ENCODE results near the gene APIP.

Gene APIP, protein sequence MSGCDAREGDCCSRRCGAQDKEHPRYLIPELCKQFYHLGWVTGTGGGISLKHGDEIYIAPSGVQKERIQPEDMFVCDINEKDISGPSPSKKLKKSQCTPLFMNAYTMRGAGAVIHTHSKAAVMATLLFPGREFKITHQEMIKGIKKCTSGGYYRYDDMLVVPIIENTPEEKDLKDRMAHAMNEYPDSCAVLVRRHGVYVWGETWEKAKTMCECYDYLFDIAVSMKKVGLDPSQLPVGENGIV

DNA sequence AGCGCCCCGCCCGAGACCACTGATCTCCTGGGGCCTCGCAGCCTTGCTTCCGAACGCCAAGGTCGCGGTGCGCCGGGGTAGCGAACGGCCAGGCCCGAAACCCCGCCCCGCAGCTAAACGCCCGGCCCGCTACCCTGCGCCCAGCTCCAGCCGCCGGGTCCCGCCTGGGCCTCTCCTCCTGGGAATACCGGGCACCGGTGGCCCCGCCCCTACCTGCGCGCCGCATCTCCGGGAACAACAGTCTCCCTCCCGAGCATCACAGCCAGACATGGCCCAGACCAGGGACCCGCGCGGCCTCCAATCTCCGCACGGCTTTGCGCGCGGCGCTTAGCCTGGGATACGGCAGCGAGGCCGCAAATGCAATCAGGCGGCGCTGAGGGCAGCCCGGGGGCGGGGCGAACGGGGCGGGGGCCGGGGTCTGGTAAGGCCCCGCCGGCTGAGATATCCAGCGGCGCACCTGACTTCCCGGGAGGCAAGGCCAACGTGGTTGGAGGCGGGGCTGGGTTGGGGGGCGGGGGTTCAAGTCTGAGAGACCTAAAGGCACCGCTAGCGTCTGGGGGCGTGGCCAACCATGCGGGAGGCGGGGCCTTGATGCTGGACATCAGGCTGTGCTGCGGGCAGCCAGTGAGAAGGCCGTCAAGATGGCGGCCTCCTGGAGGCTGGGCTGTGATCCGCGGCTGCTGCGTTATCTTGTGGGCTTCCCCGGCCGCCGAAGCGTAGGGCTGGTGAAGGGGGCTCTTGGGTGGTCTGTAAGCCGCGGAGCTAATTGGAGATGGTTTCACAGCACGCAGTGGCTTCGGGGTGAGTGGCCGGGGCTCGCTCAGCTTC lies at the start of gene APIP, which contains the start of gene PDHX:
APIP (minus strand) TSS at position 365 of the 828 bp plus-strand sequence; CDS start at position 270, 95 bp downstream.
PDHX (plus strand) TSS at position 604 of the 828 bp plus-strand sequence; CDS start at position 642, 38 bp downstream.
- H3K4me3 ChIP-seq (ENCODE audit: low read depth, low read length): peak within 1 kb of the TSS; percentile 87
- TF ChIP-seq, protein P1, sequence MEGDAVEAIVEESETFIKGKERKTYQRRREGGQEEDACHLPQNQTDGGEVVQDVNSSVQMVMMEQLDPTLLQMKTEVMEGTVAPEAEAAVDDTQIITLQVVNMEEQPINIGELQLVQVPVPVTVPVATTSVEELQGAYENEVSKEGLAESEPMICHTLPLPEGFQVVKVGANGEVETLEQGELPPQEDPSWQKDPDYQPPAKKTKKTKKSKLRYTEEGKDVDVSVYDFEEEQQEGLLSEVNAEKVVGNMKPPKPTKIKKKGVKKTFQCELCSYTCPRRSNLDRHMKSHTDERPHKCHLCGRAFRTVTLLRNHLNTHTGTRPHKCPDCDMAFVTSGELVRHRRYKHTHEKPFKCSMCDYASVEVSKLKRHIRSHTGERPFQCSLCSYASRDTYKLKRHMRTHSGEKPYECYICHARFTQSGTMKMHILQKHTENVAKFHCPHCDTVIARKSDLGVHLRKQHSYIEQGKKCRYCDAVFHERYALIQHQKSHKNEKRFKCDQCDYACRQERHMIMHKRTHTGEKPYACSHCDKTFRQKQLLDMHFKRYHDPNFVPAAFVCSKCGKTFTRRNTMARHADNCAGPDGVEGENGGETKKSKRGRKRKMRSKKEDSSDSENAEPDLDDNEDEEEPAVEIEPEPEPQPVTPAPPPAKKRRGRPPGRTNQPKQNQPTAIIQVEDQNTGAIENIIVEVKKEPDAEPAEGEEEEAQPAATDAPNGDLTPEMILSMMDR (IDR thresholded peaks at IDR 0.05; ENCODE audit: borderline replicate concordance, insufficient read depth, low read depth, low read length): no peak

DNA sequence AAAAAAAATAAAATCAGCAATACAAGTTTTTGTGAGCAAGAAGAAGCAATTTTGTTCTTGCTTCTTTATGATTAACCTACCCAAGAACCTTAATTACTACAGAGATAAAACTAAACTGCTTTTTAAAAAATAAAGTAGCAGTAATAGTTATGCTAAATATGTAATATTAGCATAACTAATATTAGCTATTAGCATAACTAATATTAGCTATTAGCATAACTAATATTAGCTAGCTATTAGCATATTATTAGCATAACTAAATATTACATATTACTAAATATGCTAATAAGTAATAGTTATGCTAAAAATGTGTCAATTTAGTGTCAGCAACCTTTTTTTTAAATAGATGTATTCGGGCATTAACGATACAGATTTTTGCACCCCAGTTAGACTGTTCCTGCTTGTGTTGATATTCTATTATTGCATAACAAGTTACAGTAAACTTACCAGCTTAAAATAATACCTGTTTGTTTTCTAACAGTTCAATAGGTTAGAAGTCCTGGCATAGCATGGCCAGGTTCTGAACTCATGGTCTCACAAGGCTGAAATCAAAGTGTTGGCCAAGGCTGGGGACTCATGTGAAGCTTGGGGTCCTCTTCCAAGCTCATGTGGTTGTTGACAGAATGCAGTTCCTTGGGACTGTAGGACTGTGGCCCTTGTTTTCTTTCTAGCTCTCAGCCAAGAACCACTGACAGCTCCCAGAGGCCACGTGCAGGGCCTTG lies 48.6 kb upstream of the APIP start:
- TF ChIP-seq, protein P1 (IDR thresholded peaks at IDR 0.05; ENCODE audit: borderline replicate concordance, insufficient read depth, low read depth, low read length): no peak
- H3K4me3 ChIP-seq (ENCODE audit: low read depth, low read length): no peak overlapping the region

DNA sequence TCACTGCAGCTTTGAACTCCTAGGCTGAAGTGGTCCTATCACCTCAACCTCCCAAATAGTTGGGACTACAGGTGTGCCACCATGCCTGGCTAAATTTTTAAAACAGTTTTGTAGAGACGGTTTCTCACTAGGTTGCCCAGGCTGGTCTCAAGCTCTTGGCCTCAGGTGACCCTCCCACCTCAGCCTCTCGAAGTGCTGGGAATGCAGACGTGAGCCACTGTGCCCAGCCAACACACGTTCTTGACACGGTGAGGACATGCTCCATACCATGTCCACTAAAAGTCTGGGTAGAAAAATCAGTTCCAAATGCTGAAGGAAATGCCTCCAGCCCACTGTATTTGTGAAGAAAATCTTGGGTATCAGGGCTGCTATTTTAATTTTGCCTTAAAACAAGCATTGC lies 47.2 kb upstream of the APIP start:
- H3K4me3 ChIP-seq (ENCODE audit: low read depth, low read length): no peak overlapping the region
- TF ChIP-seq, protein P1 (IDR thresholded peaks at IDR 0.05; ENCODE audit: borderline replicate concordance, insufficient read depth, low read depth, low read length): no peak

DNA sequence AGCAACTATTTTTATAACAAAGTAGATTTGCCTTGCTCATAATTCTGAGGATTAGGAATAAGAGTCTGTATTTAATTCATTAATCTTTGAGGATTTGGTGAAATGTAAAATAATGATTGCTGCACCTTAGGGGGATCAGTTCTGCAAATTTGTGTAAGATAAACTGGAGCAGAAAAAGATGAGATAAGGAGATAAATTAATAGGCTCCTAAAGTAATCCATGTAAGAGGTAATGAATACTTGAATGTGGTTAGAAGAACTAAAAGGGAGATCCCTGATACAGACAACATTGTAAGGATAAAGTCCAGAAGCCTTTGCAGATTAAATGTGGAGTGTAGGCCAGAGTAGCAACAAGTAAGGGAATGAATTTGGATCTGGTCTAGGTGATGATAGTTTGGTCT lies 45.9 kb upstream of the APIP start:
- TF ChIP-seq, protein P1 (IDR thresholded peaks at IDR 0.05; ENCODE audit: borderline replicate concordance, insufficient read depth, low read depth, low read length): no peak
- no peak overlapping the region for H3K4me3 ChIP-seq (ENCODE audit: low read depth, low read length)

DNA sequence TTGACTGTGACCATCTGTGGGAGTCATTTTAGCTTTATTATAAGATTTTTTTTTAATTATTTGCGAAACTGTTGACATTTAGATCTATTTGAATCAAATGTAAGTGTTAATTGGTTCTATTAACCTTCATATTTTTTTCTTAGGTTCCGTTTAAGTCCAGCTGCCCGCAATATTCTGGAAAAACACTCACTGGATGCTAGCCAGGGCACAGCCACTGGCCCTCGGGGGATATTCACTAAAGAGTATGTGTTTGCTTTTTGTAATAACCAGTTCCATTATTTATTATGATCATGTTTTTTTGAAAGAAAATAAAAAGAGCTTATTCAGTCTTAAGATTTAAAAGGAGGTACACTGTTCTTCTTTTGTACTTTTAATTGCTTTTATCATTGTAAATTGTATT lies 44.1 kb upstream of the APIP start:
- H3K4me3 ChIP-seq (ENCODE audit: low read depth, low read length): no peak overlapping the region
- TF ChIP-seq, protein P1 (IDR thresholded peaks at IDR 0.05; ENCODE audit: borderline replicate concordance, insufficient read depth, low read depth, low read length): no peak

DNA sequence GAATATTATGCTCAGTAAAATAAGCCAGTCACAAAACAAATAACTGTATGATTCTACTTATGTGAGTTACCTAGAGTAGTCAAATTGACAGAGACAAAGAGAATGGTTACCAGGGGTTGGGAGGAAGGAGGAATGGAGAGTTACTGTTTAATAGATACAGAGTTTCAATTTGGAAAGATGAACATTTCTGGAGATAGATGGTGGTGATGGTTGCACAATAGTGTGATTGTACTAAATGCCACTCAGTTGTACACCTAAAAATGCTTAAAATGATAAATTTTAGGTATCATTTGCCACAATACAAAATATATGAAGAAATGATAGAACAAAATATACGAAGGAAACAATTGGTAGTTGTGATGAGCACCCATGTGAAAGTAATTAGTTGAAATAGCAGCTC lies 43.6 kb upstream of the APIP start:
- H3K4me3 ChIP-seq (ENCODE audit: low read depth, low read length): no peak overlapping the region
- TF ChIP-seq, protein P1 (IDR thresholded peaks at IDR 0.05; ENCODE audit: borderline replicate concordance, insufficient read depth, low read depth, low read length): no peak

All from GM12875 (cell line).